AG09309 (cell line): ENCODE data around the gene USP11.
A peak's percentile ranks its signal among the peaks of the same experiment; 100 is the strongest.

Experiments used
- DNase-seq: peaks from one replicate; pipeline ENCODE4 v3.0.0-alpha.2; 2010; ENCODE audit warnings: low read depth
- H3K4me3 ChIP-seq: 2 replicates; pipeline ENCODE4 v1.5.1; 2011; ENCODE audit warnings: mild to moderate bottlenecking, low read depth, low read length, moderate library complexity; ENCODE audit not compliant: control insufficient read depth
- CTCF ChIP-seq: IDR thresholded peaks from 2 replicates; pipeline ENCODE4 v1.5.1; 2011; ENCODE audit warnings: mild to moderate bottlenecking, low read depth, low read length, inconsistent platforms; ENCODE audit not compliant: insufficient read depth, control insufficient read depth; ENCODE audit errors: missing control alignments

The USP11 gene

GRCh38 chrX:47197526-47197925 lies 35.3 kb upstream of the USP11 start:
- no peak for DNase-seq
- peak overlapping the region; percentile 2 for H3K4me3 ChIP-seq
- no peak for TF ChIP-seq CTCF

DNA sequence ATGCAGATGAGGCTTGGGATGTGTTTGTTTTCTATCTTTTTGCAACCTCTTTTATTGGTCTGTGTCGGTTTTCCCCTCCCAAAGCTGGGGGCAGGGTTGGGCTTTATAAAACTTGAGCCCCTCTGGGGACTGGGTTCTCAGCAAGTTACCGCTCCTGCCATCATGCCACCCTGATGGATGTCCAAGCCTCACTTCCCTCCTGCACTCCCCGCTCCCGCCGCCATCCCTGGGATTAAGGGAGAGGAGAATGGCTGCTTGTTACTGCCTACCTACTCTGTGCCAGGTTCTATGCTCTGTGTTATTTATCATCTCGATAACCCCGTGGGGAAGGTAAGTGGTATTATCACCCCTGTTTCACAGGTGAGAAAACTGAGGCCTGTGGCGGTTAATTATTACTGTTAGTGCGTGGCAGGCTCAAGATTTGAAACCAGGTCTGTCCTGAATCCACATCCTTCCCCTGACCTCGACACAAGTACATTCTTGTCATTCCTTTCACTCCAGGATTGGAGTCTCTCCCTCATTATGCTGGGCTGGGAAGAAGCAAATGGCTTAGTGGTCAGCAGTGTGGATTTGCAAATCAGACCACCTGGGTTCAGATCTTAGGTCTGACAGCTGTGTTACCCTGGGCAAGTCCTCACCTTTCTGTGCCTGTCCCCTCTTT lies 34.7 kb upstream of the USP11 start:
- DNase-seq, result no peak
- H3K4me3 ChIP-seq, result no peak overlapping the region
- TF ChIP-seq CTCF, result no peak

GRCh38 chrX:47198687-47199080 lies 34.1 kb upstream of the USP11 start:
- DNase-seq, result no peak
- TF ChIP-seq CTCF, result no peak
- no peak overlapping the region for H3K4me3 ChIP-seq

DNA sequence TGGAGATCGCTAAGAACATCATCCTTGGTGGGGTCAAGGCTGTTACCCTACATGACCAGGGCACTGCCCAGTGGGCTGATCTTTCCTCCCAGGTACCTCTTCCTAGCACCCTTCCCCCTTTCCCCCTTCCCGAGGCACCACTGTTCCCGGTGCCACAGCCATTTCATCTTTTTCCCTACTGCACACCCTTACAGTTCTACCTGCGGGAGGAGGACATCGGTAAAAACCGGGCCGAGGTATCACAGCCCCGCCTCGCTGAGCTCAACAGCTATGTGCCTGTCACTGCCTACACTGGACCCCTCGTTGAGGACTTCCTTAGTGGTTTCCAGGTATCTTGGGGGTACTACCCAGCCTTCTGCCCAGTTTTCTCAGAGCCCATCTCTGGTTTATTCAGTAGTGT lies 33.5 kb upstream of the USP11 start:
- no peak for DNase-seq
- no peak for TF ChIP-seq CTCF
- H3K4me3 ChIP-seq, result no peak overlapping the region

GRCh38 chrX:47200385-47201150 lies 32.2 kb upstream of the USP11 start:
- peak; percentile 58 for TF ChIP-seq CTCF
- DNase-seq, result peak; percentile 59
- H3K4me3 ChIP-seq, result no peak overlapping the region

GRCh38 chrX:47201345-47201944 lies 31.4 kb upstream of the USP11 start:
- no peak for TF ChIP-seq CTCF

More at GRCh38 chrX:47201345-47201944, 31.4 kb upstream of the USP11 start:
- no peak overlapping the region for H3K4me3 ChIP-seq
- DNase-seq, result no peak
